LNCaP clone FGC (cell line): Measurements from ENCODE around the gene KCNT2.

Source experiments
- DNase-seq: peaks from one replicate; pipeline ENCODE4 v3.0.0-alpha.2; 2011; ENCODE audit warnings: low read depth
- H3K4me3 ChIP-seq: 2 replicates; pipeline ENCODE4 v1.5.1; 2011; ENCODE audit warnings: mild to moderate bottlenecking, low read depth, low read length, control low read depth
- TF ChIP-seq, protein P1 (sequence below): IDR thresholded peaks from 2 replicates; pipeline ENCODE4 v1.5.1; 2012; ENCODE audit warnings: mild to moderate bottlenecking; ENCODE audit not compliant: control insufficient read depth, insufficient read depth; ENCODE audit errors: extremely low read depth

Gene KCNT2

DNA sequence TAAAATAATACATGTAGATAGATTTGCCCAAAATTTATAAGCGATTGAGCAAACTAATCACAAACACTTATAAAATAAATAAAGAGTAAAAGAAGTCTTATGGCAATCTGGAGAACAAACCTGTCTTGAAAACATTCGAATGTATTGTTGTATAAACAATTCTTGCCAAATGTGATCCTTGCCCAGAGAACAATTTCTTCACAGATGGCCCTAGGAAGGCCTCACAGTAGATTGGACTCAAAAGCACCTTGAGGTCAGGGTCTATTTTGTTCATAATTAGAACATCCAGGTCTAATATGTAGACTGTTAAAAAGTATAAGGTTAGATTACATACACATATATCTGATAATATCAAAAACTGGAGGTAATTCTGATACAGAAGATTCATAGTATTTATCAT, 202.4 kb downstream of the KCNT2 start:
- H3K4me3 ChIP-seq = no peak overlapping the region
- TF ChIP-seq, protein P1, sequence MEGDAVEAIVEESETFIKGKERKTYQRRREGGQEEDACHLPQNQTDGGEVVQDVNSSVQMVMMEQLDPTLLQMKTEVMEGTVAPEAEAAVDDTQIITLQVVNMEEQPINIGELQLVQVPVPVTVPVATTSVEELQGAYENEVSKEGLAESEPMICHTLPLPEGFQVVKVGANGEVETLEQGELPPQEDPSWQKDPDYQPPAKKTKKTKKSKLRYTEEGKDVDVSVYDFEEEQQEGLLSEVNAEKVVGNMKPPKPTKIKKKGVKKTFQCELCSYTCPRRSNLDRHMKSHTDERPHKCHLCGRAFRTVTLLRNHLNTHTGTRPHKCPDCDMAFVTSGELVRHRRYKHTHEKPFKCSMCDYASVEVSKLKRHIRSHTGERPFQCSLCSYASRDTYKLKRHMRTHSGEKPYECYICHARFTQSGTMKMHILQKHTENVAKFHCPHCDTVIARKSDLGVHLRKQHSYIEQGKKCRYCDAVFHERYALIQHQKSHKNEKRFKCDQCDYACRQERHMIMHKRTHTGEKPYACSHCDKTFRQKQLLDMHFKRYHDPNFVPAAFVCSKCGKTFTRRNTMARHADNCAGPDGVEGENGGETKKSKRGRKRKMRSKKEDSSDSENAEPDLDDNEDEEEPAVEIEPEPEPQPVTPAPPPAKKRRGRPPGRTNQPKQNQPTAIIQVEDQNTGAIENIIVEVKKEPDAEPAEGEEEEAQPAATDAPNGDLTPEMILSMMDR = no peak
- DNase-seq = no peak

DNA sequence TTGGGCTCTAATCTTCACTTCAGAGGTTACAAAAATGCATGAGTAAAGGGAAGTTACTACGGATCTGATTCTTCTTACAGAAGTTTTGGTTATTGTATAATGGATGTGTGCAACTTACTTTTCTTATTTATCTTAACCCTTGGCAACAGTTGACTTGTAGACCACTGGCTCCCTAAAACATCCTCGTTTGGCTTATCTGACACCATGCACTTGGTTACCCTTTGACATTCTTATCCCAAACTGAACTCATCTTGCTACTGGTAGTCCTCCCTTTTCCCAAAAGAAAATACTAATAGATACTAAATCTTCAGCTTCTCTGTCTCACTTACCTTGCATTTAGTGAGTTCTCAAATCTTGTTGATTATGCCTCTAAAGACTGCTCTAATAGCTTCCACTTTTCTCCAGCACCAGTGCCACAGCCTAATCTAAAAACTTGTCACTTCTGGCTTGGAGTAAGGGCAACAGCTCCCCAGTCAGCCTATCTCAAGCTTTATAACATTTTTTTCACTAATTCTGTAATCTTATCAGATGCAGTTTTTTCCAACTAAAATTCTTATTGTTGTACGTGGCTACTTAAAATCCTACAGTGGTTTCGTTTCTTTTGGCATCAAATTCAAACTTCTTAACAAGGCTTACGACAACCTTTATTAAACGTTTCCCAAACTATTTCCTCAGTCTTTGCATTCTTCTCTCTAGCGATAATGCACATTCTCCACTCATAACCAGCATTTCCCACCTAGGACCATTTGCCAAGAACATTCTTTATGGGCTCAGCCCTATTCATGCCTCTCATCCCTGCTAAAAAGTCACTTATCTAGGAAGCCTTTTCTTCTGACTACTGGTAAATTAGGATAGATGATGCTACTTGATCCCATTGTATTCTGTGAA, 204.2 kb downstream of the KCNT2 start:
- DNase-seq = no peak
- H3K4me3 ChIP-seq = no peak overlapping the region
- TF ChIP-seq, protein P1 = no peak

DNA sequence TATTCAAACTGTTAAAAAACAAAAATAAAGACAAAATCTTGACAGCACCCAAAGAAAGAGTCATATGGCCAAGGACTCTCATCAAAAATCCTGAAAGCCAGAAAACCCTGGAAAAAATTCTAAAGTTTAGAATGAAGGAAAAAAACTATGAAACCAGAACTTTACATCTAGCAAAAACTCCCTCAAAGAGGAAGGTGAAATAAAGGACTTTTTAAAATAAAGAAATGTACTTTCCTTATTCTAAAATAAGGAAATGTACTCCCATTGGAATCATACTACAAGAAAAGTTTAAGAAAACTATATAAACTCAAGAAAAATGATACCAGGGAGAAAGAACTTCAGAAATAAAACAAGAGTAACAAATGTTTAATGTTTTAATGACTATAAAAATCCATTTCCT, 206.3 kb downstream of the KCNT2 start:
- H3K4me3 ChIP-seq = no peak overlapping the region
- DNase-seq = no peak
- TF ChIP-seq, protein P1 = no peak

DNA sequence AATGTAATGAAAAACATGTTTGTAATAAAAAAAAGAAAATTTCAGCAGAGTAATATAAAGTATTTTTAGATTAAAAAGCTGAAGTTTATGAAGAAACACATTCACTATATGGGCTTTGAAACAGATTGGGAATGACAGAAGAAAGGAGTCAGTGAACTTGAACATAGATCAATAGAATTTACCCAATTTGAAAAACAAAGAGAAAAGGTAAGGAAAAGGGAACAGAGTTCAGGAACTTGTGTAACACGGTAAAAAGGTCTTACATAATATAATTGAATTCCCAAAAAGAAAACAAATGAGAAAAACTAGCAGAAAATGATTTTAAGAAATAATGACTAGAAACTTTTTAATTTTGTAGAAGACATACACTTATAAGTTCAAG, 206.8 kb downstream of the KCNT2 start:
- no peak overlapping the region for H3K4me3 ChIP-seq
- TF ChIP-seq, protein P1 = no peak
- DNase-seq = no peak

DNA sequence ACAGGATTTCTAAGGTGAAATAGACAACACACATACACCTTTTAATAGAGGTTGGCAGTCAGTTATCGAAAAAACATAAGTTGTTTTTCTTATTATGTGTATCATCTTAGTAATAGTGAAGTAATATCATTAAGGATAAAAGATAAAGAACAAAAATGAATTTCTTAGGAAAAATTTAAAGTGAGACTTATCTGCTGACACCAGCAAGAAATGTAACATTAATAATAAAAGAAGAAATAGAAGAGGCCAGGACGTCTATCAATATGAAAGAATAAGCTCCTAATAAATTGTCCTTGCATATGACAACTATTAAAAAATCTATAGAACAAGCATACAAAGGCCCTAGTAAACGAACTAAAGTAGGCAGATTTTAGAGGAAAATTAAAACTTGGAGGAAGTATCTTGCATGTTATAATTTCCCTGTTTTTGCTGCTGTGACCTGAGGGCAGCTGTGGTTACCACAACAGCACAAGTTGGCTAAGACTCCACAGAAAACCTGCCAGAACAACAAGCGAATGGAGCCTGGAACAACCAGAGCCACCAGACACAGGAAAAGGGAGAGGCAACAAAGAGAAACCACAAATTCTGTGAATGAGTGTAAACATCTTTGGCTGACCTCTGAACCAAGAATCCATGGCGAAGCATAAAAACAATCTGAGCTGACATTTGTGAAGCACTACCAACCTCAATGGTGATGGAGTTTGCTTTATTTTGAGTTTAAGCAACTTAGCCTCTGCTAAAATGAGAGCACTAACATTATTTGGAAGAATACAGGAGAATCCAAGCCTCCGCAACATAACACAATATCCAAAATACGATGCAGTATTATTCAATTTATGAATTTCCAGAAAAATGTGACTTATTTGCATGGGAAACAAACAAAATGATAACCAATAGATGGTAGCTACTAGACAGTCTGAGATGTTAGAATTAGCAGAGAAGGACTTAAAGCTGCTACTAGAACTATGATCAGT, 207.5 kb downstream of the KCNT2 start:
- H3K4me3 ChIP-seq = no peak overlapping the region
- DNase-seq = no peak
- TF ChIP-seq, protein P1 = no peak

DNA sequence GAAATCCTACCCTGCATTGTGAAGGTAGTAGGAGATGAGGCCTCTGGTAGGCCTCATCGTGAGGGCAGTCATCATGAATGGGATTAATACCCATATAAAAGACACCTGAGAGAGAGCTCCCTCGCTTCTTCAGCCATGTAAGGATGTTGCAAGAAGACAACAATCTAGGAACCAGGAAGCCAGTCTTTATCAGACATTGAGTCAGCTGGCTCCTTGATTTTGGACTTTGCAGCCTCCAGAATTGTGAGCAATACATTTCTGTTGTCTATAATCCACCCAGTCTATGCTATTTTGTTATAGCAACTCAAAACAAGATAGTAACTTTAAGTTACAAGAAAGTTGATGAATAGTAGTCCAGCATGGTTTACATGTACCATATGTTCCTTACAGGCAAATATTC, 208.5 kb downstream of the KCNT2 start:
- DNase-seq = no peak
- TF ChIP-seq, protein P1 = no peak
- H3K4me3 ChIP-seq = no peak overlapping the region
